MCF 10A (cell line): ENCODE results near the gene MYLK. TPM values are rescaled to one million over a fixed set of nuclear protein-coding genes. Genes with fewer than 3 reads are reported as not detected.
"Not testable (repeated sequence)": the region's sequence is repeated elsewhere in the genome, so short reads cannot be mapped to it uniquely, and the experiment has no call there.

Source experiments
- BruUV-seq: library from RNA; stranded (reverse); fragments of 400-500 nt; replicated peaks from 2 replicates; lab custom pipeline; 2021; lab: Mats Ljungman, UMichigan
- CTCF ChIA-PET: fragments of 300-600 bp; sonication (Branson Sonifier 250); formaldehyde crosslinking; extraction: SDS; loops from one replicate; lab custom pipeline; 2021; ENCODE audit warnings: antibody characterized with exemption, inconsistent platforms; lab: Yijun Ruan, JAX
- POLR2A ChIA-PET: fragments of 300-600, 350-650 bp; sonication (Branson Sonifier 250); formaldehyde crosslinking; extraction: SDS; loops from one replicate; lab custom pipeline; 2020; ENCODE audit warnings: antibody characterized with exemption, inconsistent platforms; lab: Yijun Ruan, JAX
- DNase-seq: peaks from one replicate; pipeline ENCODE4 v3.0.0-alpha.2; 2018; ENCODE audit not compliant: unreplicated experiment
- H3K27ac Mint-ChIP-seq: one replicate; pipeline ENCODE4 v1.8.0; 2022; ENCODE audit warnings: mild to moderate bottlenecking, low read depth, mixed read lengths; ENCODE audit not compliant: unreplicated experiment
- H3K27me3 Mint-ChIP-seq: one replicate; pipeline ENCODE4 v1.8.0; 2022; ENCODE audit warnings: mixed read lengths; ENCODE audit not compliant: insufficient read depth, unreplicated experiment
- H3K36me3 Mint-ChIP-seq: one replicate; pipeline ENCODE4 v1.8.0; 2022; ENCODE audit warnings: mild to moderate bottlenecking, moderate library complexity, mixed read lengths; ENCODE audit not compliant: insufficient read depth, unreplicated experiment
- H3K4me1 Mint-ChIP-seq: one replicate; pipeline ENCODE4 v1.8.0; 2022; ENCODE audit warnings: mixed read lengths; ENCODE audit not compliant: insufficient read depth, unreplicated experiment
- H3K4me3 Mint-ChIP-seq: one replicate; pipeline ENCODE4 v1.8.0; 2022; ENCODE audit warnings: mild to moderate bottlenecking, moderate library complexity, mixed read lengths; ENCODE audit not compliant: unreplicated experiment
- H3K9me3 Mint-ChIP-seq: one replicate; pipeline ENCODE4 v1.8.0; 2022; ENCODE audit warnings: mixed read lengths; ENCODE audit not compliant: unreplicated experiment
- CTCF ChIP-seq: fragments of 200-600 bp; IDR thresholded peaks from one replicate; pipeline ENCODE4 v1.8.0; 2022; ENCODE audit warnings: antibody characterized with exemption, mild to moderate bottlenecking; ENCODE audit not compliant: unreplicated experiment
- intact Hi-C: fragments of 100-400 bp; cut with micrococcal nuclease; formaldehyde crosslinking; loops from 2 replicates; pipeline ENCODE4 v1.14.1; 2022
- total RNA-seq: library from RNA; stranded (reverse); gene quantifications from 2 replicates; pipeline ENCODE4 v1.2.3, GENCODE V29; 2022

The MYLK gene
- total RNA-seq, 1 experiment from 2014 or later, result 2.3 TPM

GRCh38 chr3:123708531-123708930 is 175.6 kb downstream of the MYLK start:
- Mint-ChIP-seq H3K27me3 (no peaks in the 10 kb centered on the region), H3K36me3 (no peaks in the 10 kb centered on the region), H3K4me3 (no peak overlapping the region), H3K27ac (no peak overlapping the region), H3K9me3 (no peaks in the 10 kb centered on the region), H3K4me1 (no peaks in the 10 kb centered on the region)
- CTCF ChIA-PET, result interaction anchor here (0.6 kb wide), 1 partner anchor 60 kb away, joined by 3 read pairs; no protein-coding TSS in a partner anchor
- DNase-seq, result no peak
- no TSS peak for BruUV-seq
- no peak for TF ChIP-seq CTCF
- intact Hi-C loops, result no loop called here
- POLR2A ChIA-PET, result no interaction called here

- H3K9me3 Mint-ChIP-seq, intact Hi-C loops, H3K36me3 Mint-ChIP-seq, BruUV-seq, POLR2A ChIA-PET, H3K27me3 Mint-ChIP-seq, H3K27ac Mint-ChIP-seq, H3K4me1 Mint-ChIP-seq, H3K4me3 Mint-ChIP-seq, DNase-seq: not testable (repeated sequence)
- CTCF ChIA-PET, result interaction anchor here (0.7 to 9.8 kb wide), 4 partner anchors 13 to 752 kb away, joined by 3 to 162 read pairs (median 6); no protein-coding TSS in a partner anchor
These were observed 176.5 kb downstream of the MYLK start for GRCh38 chr3:123707641-123708040.

GRCh38 chr3:123706871-123707270 is 177.3 kb downstream of the MYLK start:
- Mint-ChIP-seq H3K27ac (no peak overlapping the region), H3K27me3 (no peaks in the 10 kb centered on the region), H3K9me3 (no peaks in the 10 kb centered on the region), H3K36me3 (no peaks in the 10 kb centered on the region), H3K4me3 (no peak overlapping the region), H3K4me1 (peaks cover 3% of the 10 kb centered on the region)
- no peak for TF ChIP-seq CTCF
- intact Hi-C loops, result no loop called here
- CTCF ChIA-PET, result interaction anchor here (0.5 to 9.8 kb wide), 8 partner anchors 9 to 753 kb away, joined by 3 to 162 read pairs (median 4); no protein-coding TSS in a partner anchor
- POLR2A ChIA-PET, result interaction anchor here (0.7 kb wide), 1 partner anchor 9 kb away, joined by 3 read pairs; no protein-coding TSS in a partner anchor
- no TSS peak for BruUV-seq
- peak; percentile 17 for DNase-seq

GRCh38 chr3:123705488-123706285 is 178.4 kb downstream of the MYLK start:
- POLR2A ChIA-PET, result interaction anchor here (1.3 kb wide), 1 partner anchor 122 kb away, joined by 3 read pairs; no protein-coding TSS in a partner anchor
- no peaks in the 10 kb centered on the region for H3K9me3 Mint-ChIP-seq
- H3K4me3 Mint-ChIP-seq, result no peak overlapping the region
- DNase-seq, result no peak
- intact Hi-C loops, result no loop called here
- H3K27ac Mint-ChIP-seq, result no peak overlapping the region
- no peaks in the 10 kb centered on the region for H3K36me3 Mint-ChIP-seq
- no peaks in the 10 kb centered on the region for H3K27me3 Mint-ChIP-seq
- TF ChIP-seq CTCF, result no peak
- CTCF ChIA-PET, result interaction anchor here (0.6 to 9.8 kb wide), 6 partner anchors 13 to 373 kb away, joined by 3 to 162 read pairs (median 6); no protein-coding TSS in a partner anchor
- no TSS peak for BruUV-seq
- H3K4me1 Mint-ChIP-seq, result peaks cover 5% of the 10 kb centered on the region

GRCh38 chr3:123703663-123704062 is 180.5 kb downstream of the MYLK start:
- H3K27me3 Mint-ChIP-seq, H3K9me3 Mint-ChIP-seq, BruUV-seq, H3K27ac Mint-ChIP-seq, H3K36me3 Mint-ChIP-seq, DNase-seq, H3K4me3 Mint-ChIP-seq, POLR2A ChIA-PET, H3K4me1 Mint-ChIP-seq: not testable (repeated sequence)
- CTCF ChIA-PET, result interaction anchor here (1.6 to 9.8 kb wide), 4 partner anchors 10 to 51 kb away, joined by 7 to 162 read pairs (median 18); no protein-coding TSS in a partner anchor
- intact Hi-C loops, result loop anchor here (5.0 kb wide), 1 partner anchor 116 kb away; the partner anchor contains the start of gene HACD2
